IMR-90 (cell line): ENCODE measurements around the gene ACSL4. TPM values are rescaled to one million over a fixed set of nuclear protein-coding genes. Genes with fewer than 3 reads are reported as not detected.

ENCODE experiments used
- ATAC-seq: fragments of 200-7000 bp; cut with Tn5 transposase; 2 replicates; pipeline ENCODE4 v1.9.1; 2020; ENCODE audit warnings: low read depth, mild to moderate bottlenecking, moderate library complexity
- BruUV-seq: library from RNA; stranded (reverse); fragments of 400-500 nt; replicated peaks from 2 replicates; lab custom pipeline; 2021; lab: Mats Ljungman, UMichigan
- CTCF ChIA-PET: fragments of 300-600 bp; formaldehyde crosslinking; extraction: SDS; loops from one replicate; lab custom pipeline; 2021; ENCODE audit warnings: antibody characterized with exemption; lab: Yijun Ruan, JAX
- POLR2A ChIA-PET: fragments of 300-600 bp; sonication (Branson Sonifier 250); formaldehyde crosslinking; loops from one replicate; lab custom pipeline; 2022; ENCODE audit warnings: antibody characterized with exemption; ENCODE audit not compliant: unreplicated experiment; lab: Charles Lee
- DNase-seq: peaks from one replicate; pipeline ENCODE4 v3.0.0; 2013
- H2AFZ ChIP-seq: replicated peaks from 2 replicates; pipeline ENCODE3; 2013; ENCODE audit warnings: low read length, mild to moderate bottlenecking; ENCODE audit not compliant: poor library complexity
- H2AK5ac ChIP-seq: 2 replicates; pipeline ENCODE4 v1.6.1; 2013; ENCODE audit warnings: low read depth, low read length, inconsistent platforms
- H2AK9ac ChIP-seq: replicated peaks from 2 replicates; pipeline ENCODE3; 2013; ENCODE audit warnings: mild to moderate bottlenecking, low read depth, low read length, moderate library complexity; ENCODE audit not compliant: poor library complexity
- H2BK120ac ChIP-seq: 2 replicates; pipeline ENCODE4 v1.6.1; 2013; ENCODE audit warnings: low read depth, low read length, inconsistent platforms
- H2BK15ac ChIP-seq: 3 replicates; pipeline ENCODE4 v1.6.1; 2013; ENCODE audit warnings: low read depth, low read length, inconsistent platforms
- H2BK20ac ChIP-seq: 2 replicates; pipeline ENCODE4 v1.6.1; 2013; ENCODE audit warnings: low read depth, mild to moderate bottlenecking, inconsistent platforms, low read length, moderate library complexity
- H2BK5ac ChIP-seq: 2 replicates; pipeline ENCODE4 v1.6.1; 2013; ENCODE audit warnings: mild to moderate bottlenecking, low read depth, low read length, inconsistent platforms; ENCODE audit not compliant: poor library complexity, severe bottlenecking
- H3K14ac ChIP-seq: replicated peaks from 2 replicates; pipeline ENCODE4 v1.6.1; 2013; ENCODE audit warnings: low read depth, low read length, inconsistent platforms
- H3K18ac ChIP-seq: 2 replicates; pipeline ENCODE4 v1.6.1; 2013; ENCODE audit warnings: low read depth, low read length, control low read depth
- H3K23ac ChIP-seq: 2 replicates; pipeline ENCODE4 v1.6.1; 2013; ENCODE audit warnings: low read depth, low read length, inconsistent platforms
- H3K27ac ChIP-seq: 2 replicates; pipeline ENCODE4 v1.5.1; 2013; ENCODE audit warnings: mild to moderate bottlenecking, control low read depth, low read length; ENCODE audit not compliant: insufficient read depth
- H3K27me3 ChIP-seq: 2 replicates; pipeline ENCODE4 v1.6.1; 2013; ENCODE audit warnings: low read length; ENCODE audit not compliant: control insufficient read depth, insufficient read depth
- H3K36me3 ChIP-seq: 2 replicates; pipeline ENCODE4 v1.6.1; 2013; ENCODE audit warnings: low read length, mixed read lengths; ENCODE audit not compliant: control insufficient read depth, insufficient read depth
- H3K4ac ChIP-seq: 2 replicates; pipeline ENCODE4 v1.6.1; 2013; ENCODE audit warnings: low read depth, low read length, inconsistent platforms
- H3K4me1 ChIP-seq: 2 replicates; pipeline ENCODE4 v1.6.1; 2013; ENCODE audit warnings: low read length, mixed read lengths; ENCODE audit not compliant: control insufficient read depth, insufficient read depth
- H3K4me2 ChIP-seq: 2 replicates; pipeline ENCODE4 v1.6.1; 2013; ENCODE audit warnings: low read depth, mild to moderate bottlenecking, control low read depth, low read length, moderate library complexity
- H3K4me3 ChIP-seq: 2 replicates; pipeline ENCODE4 v1.5.1; 2013; ENCODE audit warnings: low read depth, mild to moderate bottlenecking, control low read depth, low read length, moderate library complexity; ENCODE audit not compliant: insufficient read depth
- H3K56ac ChIP-seq: 2 replicates; pipeline ENCODE4 v1.6.1; 2013; ENCODE audit warnings: low read length, inconsistent platforms; ENCODE audit not compliant: insufficient read depth; ENCODE audit errors: extremely low read depth
- H3K79me1 ChIP-seq, 2 experiments: 2 replicates each; pipeline ENCODE4 v1.6.1; 2013; ENCODE audit warnings: low read length in 2 of 2, inconsistent platforms in 1 of 2, low read depth in 1 of 2
- H3K9ac ChIP-seq: 2 replicates; pipeline ENCODE4 v1.6.1; 2013; ENCODE audit warnings: low read depth, low read length, control low read depth
- H3K9me1 ChIP-seq: 2 replicates; pipeline ENCODE4 v1.6.1; 2013; ENCODE audit warnings: low read length, inconsistent platforms; ENCODE audit not compliant: insufficient read depth
- H3K9me3 ChIP-seq: 2 replicates; pipeline ENCODE4 v1.6.1; 2013; ENCODE audit warnings: low read length; ENCODE audit not compliant: control insufficient read depth, insufficient read depth
- H4K20me1 ChIP-seq: 2 replicates; pipeline ENCODE4 v1.6.1; 2013; ENCODE audit warnings: low read length, inconsistent platforms; ENCODE audit not compliant: insufficient read depth
- H4K5ac ChIP-seq: 2 replicates; pipeline ENCODE4 v1.6.1; 2013; ENCODE audit warnings: mild to moderate bottlenecking, low read depth, low read length, control low read depth
- H4K8ac ChIP-seq, 2 experiments: 2 replicates each; pipeline ENCODE4 v1.6.1; 2013; ENCODE audit warnings: low read depth in 2 of 2, low read length in 2 of 2, control low read depth in 1 of 2, inconsistent platforms in 1 of 2
- H4K91ac ChIP-seq: 2 replicates; pipeline ENCODE4 v1.6.1; 2013; ENCODE audit warnings: low read depth, low read length, inconsistent platforms; ENCODE audit not compliant: insufficient read depth
- BHLHE40 ChIP-seq: fragments of 150-350 bp; IDR thresholded peaks from 2 replicates; pipeline ENCODE4 v1.6.1; 2016; ENCODE audit warnings: mild to moderate bottlenecking, low read depth, low read length
- CEBPB ChIP-seq: IDR thresholded peaks from 2 replicates; pipeline ENCODE4 v1.6.1; 2012; ENCODE audit warnings: low read depth, low read length, improper control_type of control experiment
- CHD1 ChIP-seq: IDR thresholded peaks from 2 replicates; pipeline ENCODE4 v1.6.1; 2012; ENCODE audit warnings: low read depth, low read length, improper control_type of control experiment
- ELK1 ChIP-seq: fragments of 150-350 bp; IDR thresholded peaks from 2 replicates; pipeline ENCODE4 v1.6.1; 2016; ENCODE audit warnings: low read depth, mild to moderate bottlenecking, low read length, moderate library complexity, borderline replicate concordance
- FOS ChIP-seq: fragments of 150-350 bp; IDR thresholded peaks from 2 replicates; pipeline ENCODE4 v1.6.1; 2016; ENCODE audit warnings: low read depth, low read length
- MAFK ChIP-seq: IDR thresholded peaks from 2 replicates; pipeline ENCODE4 v1.6.1; 2012; ENCODE audit warnings: low read depth, low read length, improper control_type of control experiment
- MAZ ChIP-seq: IDR thresholded peaks from 2 replicates; pipeline ENCODE4 v1.6.1; 2012; ENCODE audit warnings: low read depth, mild to moderate bottlenecking, low read length, improper control_type of control experiment, moderate library complexity, borderline replicate concordance
- MXI1 ChIP-seq: IDR thresholded peaks from 2 replicates; pipeline ENCODE4 v1.6.1; 2012; ENCODE audit warnings: low read depth, mild to moderate bottlenecking, low read length, moderate library complexity, borderline replicate concordance
- NFE2L2 ChIP-seq: fragments of 150-350 bp; IDR thresholded peaks from 2 replicates; pipeline ENCODE4 v1.6.1; 2016; ENCODE audit warnings: low read depth, mild to moderate bottlenecking, low read length
- POLR2A ChIP-seq: IDR thresholded peaks from 2 replicates; pipeline ENCODE4 v1.6.1; 2012; ENCODE audit warnings: mild to moderate bottlenecking, low read depth, low read length
- RAD21 ChIP-seq: IDR thresholded peaks from 2 replicates; pipeline ENCODE4 v1.6.1; 2012; ENCODE audit warnings: low read length, improper control_type of control experiment
- RCOR1 ChIP-seq: IDR thresholded peaks from 2 replicates; pipeline ENCODE4 v1.6.1; 2012; ENCODE audit warnings: mild to moderate bottlenecking, low read length, improper control_type of control experiment; ENCODE audit not compliant: insufficient replicate concordance
- RFX5 ChIP-seq: IDR thresholded peaks from 2 replicates; pipeline ENCODE4 v1.8.0; 2012; ENCODE audit warnings: low read depth, mild to moderate bottlenecking, low read length, moderate library complexity
- SMC3 ChIP-seq: fragments of 150-350 bp; IDR thresholded peaks from 2 replicates; pipeline ENCODE4 v1.6.1; 2016; ENCODE audit warnings: low read depth, mild to moderate bottlenecking, antibody characterized with exemption, low read length, moderate library complexity
- USF2 ChIP-seq: fragments of 150-350 bp; IDR thresholded peaks from 2 replicates; pipeline ENCODE4 v1.6.1; 2017; ENCODE audit warnings: mild to moderate bottlenecking, antibody characterized with exemption, low read length, low read depth
- WGBS, 2 experiments: methylation state at CpG; one replicate each; pipeline versions ENCODE4 v1.1.5 to v1.1.7; 2013; ENCODE audit warnings: missing lambda C conversion rate in 2 of 2; ENCODE audit not compliant: insufficient read length in 1 of 2; ENCODE audit errors: extremely low coverage in 2 of 2; 5-methylcytosine and 5-hydroxymethylcytosine counted together
- dilution Hi-C: fragments of 300-500 bp; cut with HindIII; formaldehyde crosslinking; loops from one replicate; pipeline ENCODE4 v1.14.3; 2018; ENCODE audit warnings: low sequenced_read_pairs; ENCODE audit not compliant: unreplicated experiment
- in situ Hi-C: fragments of 300-500 bp; cut with MboI; formaldehyde crosslinking; loops from 3 replicates; pipeline ENCODE4 v1.14.3; 2019; ENCODE audit warnings: low sequenced_read_pairs, inconsistent platforms, mixed read lengths
- intact Hi-C: fragments of 100-400 bp; cut with micrococcal nuclease; formaldehyde crosslinking; loops from 2 replicates; pipeline ENCODE4 v1.10.0; 2022
- polyA plus RNA-seq, 3 experiments: library from polyadenylated mRNA; depleted of rRNA; stranded (reverse); fragments of >200 nt; gene quantifications; 2 replicates each; pipeline ENCODE4 v1.2.3, GENCODE V29; 2012; ENCODE audit warnings: low replicate concordance in 1 of 3
- total RNA-seq: library from RNA; depleted of rRNA; stranded (reverse); fragments of >200 nt; gene quantifications from 2 replicates; pipeline ENCODE4 v1.2.3, GENCODE V29; 2012
- TF ChIP-seq, protein P1 (sequence below): conservative IDR thresholded peaks from 2 replicates; pipeline ENCODE4 v1.5.1; 2012; ENCODE audit warnings: mild to moderate bottlenecking, low read depth, low read length, improper control_type of control experiment

The ACSL4 gene
- total and polyA plus RNA-seq, 2 of the 4 experiments (the other 2 are of a cell fraction) = 29.6 to 59.7 TPM

DNA sequence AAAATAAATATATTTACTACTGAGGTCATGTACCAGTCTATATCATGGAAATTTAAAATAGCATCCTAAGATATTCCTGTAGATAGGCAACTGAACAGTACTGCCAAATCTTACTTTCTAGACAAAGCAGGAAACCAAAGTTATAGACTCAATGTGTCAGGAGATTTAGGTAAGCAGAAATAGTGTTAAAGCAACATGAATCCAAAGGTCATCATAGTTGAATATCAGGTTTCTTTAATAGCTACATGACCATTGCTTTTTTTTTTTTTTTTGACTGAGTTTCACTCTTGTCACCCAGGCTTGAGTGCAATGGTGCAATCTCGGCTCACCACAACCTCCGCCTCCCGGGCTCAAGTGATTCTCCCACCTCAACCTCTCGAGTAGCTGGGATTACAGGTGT, 20.2 kb upstream of the ACSL4 start:
- Histone ChIP-seq H3K56ac (no peak overlapping the region), H2AK5ac (no peak overlapping the region), H2BK20ac (no peak overlapping the region), H3K9me3 (0 out of 2 replicates have a peak, but pooled peaks cover 1% of the 10 kb centered on the region), H4K5ac (no peak overlapping the region), H4K20me1 (no peaks in the 10 kb centered on the region), H3K27ac (no peak overlapping the region), H2AK9ac (no peak overlapping the region), H3K14ac (no peak overlapping the region), H3K9me1 (no peaks in the 10 kb centered on the region), H3K79me1 (no peaks in the 10 kb centered on the region), H4K91ac (no peak overlapping the region), H2BK5ac (no peak overlapping the region), H3K27me3 (no peaks in the 10 kb centered on the region), H3K18ac (no peak overlapping the region), H4K8ac (no peak overlapping the region), H2BK120ac (no peak overlapping the region), H3K9ac (no peak overlapping the region), H3K4me1 (no peaks in the 10 kb centered on the region), H2AFZ (no peak overlapping the region), H3K4ac (no peak overlapping the region), H3K4me3 (no peak overlapping the region), H3K4me2 (no peak overlapping the region), H2BK15ac (no peak overlapping the region), H3K36me3 (no peaks in the 10 kb centered on the region), H3K23ac (no peak overlapping the region)
- ChIA-PET CTCF (no interaction called here), POLR2A (no interaction called here)
- intact Hi-C loops (no loop called here), dilution Hi-C loops (no loop called here), in situ Hi-C loops (no loop called here)
- ATAC-seq (no peak), DNase-seq (no peak)
- no CpG with 5 or more reads among the region's 4 CpGs for WGBS, 2 experiments
- no TSS peak for BruUV-seq
- no peak for TF ChIP-seq RCOR1
- TF ChIP-seq MXI1 = no peak
- TF ChIP-seq MAZ = no peak
- no peak for TF ChIP-seq ELK1
- no peak for TF ChIP-seq SMC3
- TF ChIP-seq POLR2A = no peak
- TF ChIP-seq, protein P1, sequence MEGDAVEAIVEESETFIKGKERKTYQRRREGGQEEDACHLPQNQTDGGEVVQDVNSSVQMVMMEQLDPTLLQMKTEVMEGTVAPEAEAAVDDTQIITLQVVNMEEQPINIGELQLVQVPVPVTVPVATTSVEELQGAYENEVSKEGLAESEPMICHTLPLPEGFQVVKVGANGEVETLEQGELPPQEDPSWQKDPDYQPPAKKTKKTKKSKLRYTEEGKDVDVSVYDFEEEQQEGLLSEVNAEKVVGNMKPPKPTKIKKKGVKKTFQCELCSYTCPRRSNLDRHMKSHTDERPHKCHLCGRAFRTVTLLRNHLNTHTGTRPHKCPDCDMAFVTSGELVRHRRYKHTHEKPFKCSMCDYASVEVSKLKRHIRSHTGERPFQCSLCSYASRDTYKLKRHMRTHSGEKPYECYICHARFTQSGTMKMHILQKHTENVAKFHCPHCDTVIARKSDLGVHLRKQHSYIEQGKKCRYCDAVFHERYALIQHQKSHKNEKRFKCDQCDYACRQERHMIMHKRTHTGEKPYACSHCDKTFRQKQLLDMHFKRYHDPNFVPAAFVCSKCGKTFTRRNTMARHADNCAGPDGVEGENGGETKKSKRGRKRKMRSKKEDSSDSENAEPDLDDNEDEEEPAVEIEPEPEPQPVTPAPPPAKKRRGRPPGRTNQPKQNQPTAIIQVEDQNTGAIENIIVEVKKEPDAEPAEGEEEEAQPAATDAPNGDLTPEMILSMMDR = no peak
- no peak for TF ChIP-seq MAFK
- no peak for TF ChIP-seq RAD21
- no peak for TF ChIP-seq CEBPB
- TF ChIP-seq FOS = no peak
- TF ChIP-seq RFX5 = no peak
- TF ChIP-seq CHD1 = no peak
- no peak for TF ChIP-seq NFE2L2
- no peak for TF ChIP-seq USF2
- no peak for TF ChIP-seq BHLHE40
